Mesenchymal stem cell (in vitro differentiated cells and primary cell): ENCODE results near the gene HOXC10.
A peak's percentile ranks its signal among the peaks of the same experiment; 100 is the strongest.

ENCODE experiments used
- DNase-seq: peaks from one replicate; pipeline ENCODE4 v3.0.0-alpha.2; 2013
- H2AFZ ChIP-seq: one replicate; pipeline ENCODE4 v1.6.1; 2013; ENCODE audit warnings: low read depth, mild to moderate bottlenecking, control low read depth, inconsistent platforms, low read length, moderate library complexity
- H2AK5ac ChIP-seq: 2 replicates; pipeline ENCODE4 v1.6.1; 2013; ENCODE audit warnings: low read length, moderate library complexity, mild to moderate bottlenecking, inconsistent platforms; ENCODE audit not compliant: severe bottlenecking
- H2BK120ac ChIP-seq: one replicate; pipeline ENCODE4 v1.6.1; 2013; ENCODE audit warnings: low read depth, mild to moderate bottlenecking, inconsistent platforms, low read length, moderate library complexity
- H2BK12ac ChIP-seq, 2 experiments: one replicate each; pipeline ENCODE4 v1.6.1; 2013; ENCODE audit warnings: inconsistent platforms in 2 of 2, low read length in 2 of 2, mild to moderate bottlenecking in 2 of 2, moderate library complexity in 2 of 2, control low read depth in 1 of 2
- H2BK15ac ChIP-seq: one replicate; pipeline ENCODE4 v1.6.1; 2013; ENCODE audit warnings: mild to moderate bottlenecking, low read depth, inconsistent platforms; ENCODE audit not compliant: poor library complexity, severe bottlenecking
- H2BK5ac ChIP-seq: 2 replicates; pipeline ENCODE4 v1.6.1; 2013; ENCODE audit warnings: low read depth, mild to moderate bottlenecking, low read length, control low read depth, inconsistent platforms; ENCODE audit not compliant: poor library complexity, severe bottlenecking
- H3K14ac ChIP-seq, 2 experiments: one replicate each; pipeline ENCODE4 v1.6.1; 2013; ENCODE audit warnings: inconsistent platforms in 2 of 2, low read length in 2 of 2, control low read depth in 1 of 2, mild to moderate bottlenecking in 1 of 2, moderate library complexity in 1 of 2
- H3K18ac ChIP-seq, 2 experiments: one replicate each; pipeline ENCODE4 v1.6.1; 2013; ENCODE audit warnings: inconsistent platforms in 2 of 2, low read length in 2 of 2, control low read depth in 1 of 2, low read depth in 1 of 2, mild to moderate bottlenecking in 1 of 2
- H3K23ac ChIP-seq, 2 experiments: one replicate each; pipeline ENCODE4 v1.6.1; 2013; ENCODE audit warnings: inconsistent platforms in 2 of 2, low read length in 2 of 2, mild to moderate bottlenecking in 2 of 2, moderate library complexity in 2 of 2, control low read depth in 1 of 2
- H3K27ac ChIP-seq: 2 replicates; pipeline ENCODE4 v1.5.1; 2013; ENCODE audit warnings: mild to moderate bottlenecking, moderate library complexity, low read length, control low read depth, inconsistent platforms; ENCODE audit not compliant: poor library complexity, severe bottlenecking
- H3K27me3 ChIP-seq, 2 experiments: 2 replicates each; pipeline versions ENCODE4 v1.6.1 to v1.7.0; 2013; ENCODE audit warnings: low read length in 2 of 2, mild to moderate bottlenecking in 2 of 2, moderate library complexity in 2 of 2, control low read depth in 1 of 2, inconsistent platforms in 1 of 2; ENCODE audit not compliant: control insufficient read depth in 1 of 2, insufficient read depth in 1 of 2
- H3K36me3 ChIP-seq, 2 experiments: 2 replicates each; pipeline versions ENCODE4 v1.6.1 to v1.7.0; 2013; ENCODE audit warnings: low read length in 2 of 2, control low read depth in 1 of 2, inconsistent platforms in 1 of 2, low read depth in 1 of 2, mild to moderate bottlenecking in 1 of 2; ENCODE audit not compliant: insufficient read depth in 2 of 2, control insufficient read depth in 1 of 2
- H3K4ac ChIP-seq, 2 experiments: one replicate each; pipeline ENCODE4 v1.6.1; 2013; ENCODE audit warnings: inconsistent platforms in 2 of 2, low read length in 2 of 2, mild to moderate bottlenecking in 2 of 2, moderate library complexity in 2 of 2, control low read depth in 1 of 2, low read depth in 1 of 2
- H3K4me1 ChIP-seq: 2 replicates; pipeline ENCODE4 v1.6.1; 2013; ENCODE audit warnings: low read depth, low read length, control low read depth; ENCODE audit not compliant: control insufficient read depth, insufficient read depth
- H3K4me2 ChIP-seq: 2 replicates; pipeline ENCODE4 v1.6.1; 2013; ENCODE audit warnings: low read length, mild to moderate bottlenecking, inconsistent platforms; ENCODE audit not compliant: poor library complexity, severe bottlenecking
- H3K4me3 ChIP-seq, 2 experiments: 2 replicates each; pipeline versions ENCODE4 v1.5.1 to v1.7.0; 2013; ENCODE audit warnings: low read length in 2 of 2, mild to moderate bottlenecking in 2 of 2, control low read depth in 1 of 2, low read depth in 1 of 2; ENCODE audit not compliant: insufficient read depth in 1 of 2
- H3K79me1 ChIP-seq: replicated peaks from 2 replicates; pipeline ENCODE4 v1.6.1; 2013; ENCODE audit warnings: mild to moderate bottlenecking, control low read depth, low read length, inconsistent platforms; ENCODE audit not compliant: poor library complexity, severe bottlenecking
- H3K9ac ChIP-seq: 2 replicates; pipeline ENCODE4 v1.7.0; 2013; ENCODE audit warnings: mild to moderate bottlenecking, low read length, moderate library complexity
- H3K9me3 ChIP-seq: 2 replicates; pipeline ENCODE4 v1.7.0; 2013; ENCODE audit warnings: mild to moderate bottlenecking, low read length; ENCODE audit not compliant: control insufficient read depth
- H4K8ac ChIP-seq: one replicate; pipeline ENCODE4 v1.6.1; 2013; ENCODE audit warnings: inconsistent platforms, mild to moderate bottlenecking, low read length, moderate library complexity
- H4K91ac ChIP-seq: one replicate; pipeline ENCODE4 v1.6.1; 2013; ENCODE audit warnings: mild to moderate bottlenecking, low read length, inconsistent platforms
- whole genome bisulfite sequencing: methylation state at CpG from one replicate; pipeline ENCODE4 v1.1.7; 2013; ENCODE audit warnings: mixed read lengths; 5-methylcytosine and 5-hydroxymethylcytosine counted together

The HOXC10 gene

GRCh38 chr12:54004063-54004840, 19.3 kb downstream of the HOXC10 start:
- peak overlapping the region in 1 of 2 experiments; percentile 23 for H3K23ac ChIP-seq
- H3K9me3 ChIP-seq = no peaks in the 10 kb centered on the region
- peak overlapping the region in 1 of 2 experiments; percentile 76 for H3K18ac ChIP-seq
- H2BK120ac ChIP-seq = peak overlapping the region; percentile 24
- peak overlapping the region; percentile 73 for H3K27ac ChIP-seq
- H2AK5ac ChIP-seq = peak overlapping the region; percentile 76
- H3K27me3 ChIP-seq = no peaks in the 10 kb centered on the region
- H2BK12ac ChIP-seq = peak overlapping the region; percentile 4 to 11
- no peaks in the 10 kb centered on the region for H3K79me1 ChIP-seq
- no peak overlapping the region for H4K8ac ChIP-seq
- peak overlapping the region; percentile 30 for H2AFZ ChIP-seq
- peaks cover 0 to 3% of the 10 kb centered on the region in 2 experiments for H3K36me3 ChIP-seq
- peak overlapping the region; percentile 98 for H3K9ac ChIP-seq
- no peak overlapping the region for H4K91ac ChIP-seq
- no peak overlapping the region for H2BK15ac ChIP-seq
- DNase-seq = no peak
- H3K4ac ChIP-seq = peak overlapping the region in 1 of 2 experiments; percentile 67
- H3K4me3 ChIP-seq = peak overlapping the region in 1 of 2 experiments; percentile 86
- 70% methylated on average over 14 of the region's 20 CpGs for WGBS
- peak overlapping the region; percentile 76 for H3K4me2 ChIP-seq
- H2BK5ac ChIP-seq = no peak overlapping the region
- H3K4me1 ChIP-seq = peaks cover 36% of the 10 kb centered on the region
- H3K14ac ChIP-seq = no peak overlapping the region

DNA sequence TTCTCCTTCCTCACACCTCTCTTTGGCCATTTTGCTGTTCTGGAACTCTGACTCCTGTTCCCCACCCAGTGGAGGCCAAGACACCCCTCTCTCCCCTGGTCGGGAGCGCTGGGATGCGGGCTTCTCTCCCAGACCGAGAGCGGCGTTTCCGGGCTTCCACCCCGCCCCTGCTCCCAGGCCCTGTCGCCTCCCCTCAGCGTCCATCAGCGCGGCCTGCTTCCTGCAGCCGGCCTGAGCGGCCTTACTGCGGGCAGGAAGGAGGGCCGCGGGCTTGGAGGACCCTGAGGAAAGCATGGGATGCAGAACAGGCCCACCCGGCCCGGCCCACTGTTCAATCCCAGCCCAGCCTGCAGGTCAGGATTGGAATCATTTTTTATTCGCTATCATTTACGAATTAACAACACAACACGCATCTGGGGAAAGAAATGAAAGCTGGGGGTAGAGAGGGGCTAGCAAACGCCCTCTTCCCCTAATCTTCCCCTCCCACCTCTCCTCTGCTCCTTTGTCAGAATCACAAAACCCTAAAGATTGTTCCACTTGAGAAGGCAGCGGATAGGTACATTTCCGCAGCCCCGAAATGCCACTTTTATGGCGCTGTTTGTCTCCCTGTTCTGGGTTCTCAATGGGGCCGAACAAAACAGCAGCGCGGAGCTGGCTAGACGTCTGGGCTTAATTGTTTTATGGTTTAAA, 20.0 kb downstream of the HOXC10 start:
- Histone ChIP-seq H2AK5ac (peak overlapping the region; percentile 76), H3K9me3 (no peaks in the 10 kb centered on the region), H3K79me1 (no peaks in the 10 kb centered on the region), H3K36me3 (peaks cover 0 to 3% of the 10 kb centered on the region in 2 experiments), H2BK12ac (peak overlapping the region; percentile 23 to 42), H3K23ac (no peak overlapping the region), H2BK5ac (no peak overlapping the region), H3K4me2 (peak overlapping the region; percentile 76), H3K9ac (peak overlapping the region; percentile 98), H3K27ac (peak overlapping the region; percentile 81), H3K4me3 (peak overlapping the region; percentile 31 to 86), H4K91ac (no peak overlapping the region), H3K27me3 (no peaks in the 10 kb centered on the region), H3K4me1 (peaks cover 36% of the 10 kb centered on the region), H4K8ac (peak overlapping the region; percentile 91), H2BK120ac (no peak overlapping the region), H3K4ac (peak overlapping the region; percentile 67 to 85), H2AFZ (peak overlapping the region; percentile 30), H3K14ac (no peak overlapping the region), H3K18ac (peak overlapping the region; percentile 76 to 85), H2BK15ac (no peak overlapping the region)
- WGBS = 12% methylated on average over 31 of the region's 31 CpGs
- DNase-seq = peak; percentile 68

- H3K18ac ChIP-seq = peak overlapping the region; percentile 58 to 76
- no peak overlapping the region for H2AFZ ChIP-seq
- H2AK5ac ChIP-seq = no peak overlapping the region
- H3K14ac ChIP-seq = no peak overlapping the region
- no peak overlapping the region for H4K91ac ChIP-seq
- peak overlapping the region; percentile 91 for H4K8ac ChIP-seq
- H3K27ac ChIP-seq = peak overlapping the region; percentile 81
- no peaks in the 10 kb centered on the region for H3K27me3 ChIP-seq
- no peaks in the 10 kb centered on the region for H3K9me3 ChIP-seq
- WGBS = 10% methylated on average over 25 of the region's 26 CpGs
- peak overlapping the region; percentile 57 for H2BK120ac ChIP-seq
- H3K36me3 ChIP-seq = peaks cover 0 to 3% of the 10 kb centered on the region in 2 experiments
- peak overlapping the region; percentile 21 to 76 for H3K4ac ChIP-seq
- peak overlapping the region; percentile 42 to 76 for H2BK12ac ChIP-seq
- peak overlapping the region; percentile 61 to 68 for H3K23ac ChIP-seq
- peaks cover 36% of the 10 kb centered on the region for H3K4me1 ChIP-seq
- H2BK15ac ChIP-seq = peak overlapping the region; percentile 41
- H3K9ac ChIP-seq = peak overlapping the region; percentile 98
- no peak overlapping the region for H2BK5ac ChIP-seq
- peak overlapping the region; percentile 42 to 86 for H3K4me3 ChIP-seq
- peak overlapping the region; percentile 76 for H3K4me2 ChIP-seq
- no peaks in the 10 kb centered on the region for H3K79me1 ChIP-seq
- DNase-seq = peak; percentile 43
Observed at GRCh38 chr12:54005531-54005852, 20.5 kb downstream of the HOXC10 start.
